H9 (cell line): ENCODE measurements around the gene SLC29A1. TPM values are rescaled to one million over a fixed set of nuclear protein-coding genes. Genes with fewer than 3 reads are reported as not detected.
A peak's percentile ranks its signal among the peaks of the same experiment; 100 is the strongest.

Experiments
- DNase-seq: peaks from one replicate; pipeline ENCODE4 v3.0.0-alpha.2; 2017
- H2AFZ ChIP-seq: one replicate; pipeline ENCODE4 v1.6.1; 2013; ENCODE audit warnings: mild to moderate bottlenecking, low read length, control low read depth, moderate library complexity
- H2AK5ac ChIP-seq: 2 replicates; pipeline ENCODE4 v1.6.1; 2013; ENCODE audit warnings: low read length, control low read depth, mixed read lengths; ENCODE audit not compliant: insufficient read length
- H2BK120ac ChIP-seq: one replicate; pipeline ENCODE4 v1.6.1; 2013; ENCODE audit warnings: low read depth, mild to moderate bottlenecking, low read length, control low read depth, inconsistent platforms; ENCODE audit not compliant: poor library complexity, severe bottlenecking
- H2BK12ac ChIP-seq: 2 replicates; pipeline ENCODE4 v1.6.1; 2013; ENCODE audit warnings: low read length, control low read depth, mixed read lengths, low read depth; ENCODE audit not compliant: insufficient read length
- H2BK15ac ChIP-seq: 2 replicates; pipeline ENCODE4 v1.6.1; 2013; ENCODE audit warnings: low read depth, low read length, control low read depth
- H2BK20ac ChIP-seq: one replicate; pipeline ENCODE4 v1.6.1; 2013; ENCODE audit warnings: low read depth, mild to moderate bottlenecking, low read length, control low read depth, inconsistent platforms; ENCODE audit not compliant: poor library complexity, severe bottlenecking
- H2BK5ac ChIP-seq: 2 replicates; pipeline ENCODE4 v1.6.1; 2013; ENCODE audit warnings: low read length, control low read depth, mixed read lengths; ENCODE audit not compliant: insufficient read length
- H3K14ac ChIP-seq: 2 replicates; pipeline ENCODE4 v1.6.1; 2013; ENCODE audit warnings: low read length, control low read depth; ENCODE audit not compliant: insufficient read depth
- H3K18ac ChIP-seq: 2 replicates; pipeline ENCODE4 v1.6.1; 2013; ENCODE audit warnings: low read depth, mild to moderate bottlenecking, mixed read lengths, low read length, control low read depth; ENCODE audit not compliant: insufficient read length
- H3K23ac ChIP-seq: 2 replicates; pipeline ENCODE4 v1.6.1; 2013; ENCODE audit warnings: low read length, control low read depth, mixed read lengths, low read depth; ENCODE audit not compliant: insufficient read length
- H3K23me2 ChIP-seq: 2 replicates; pipeline ENCODE4 v1.6.1; 2013; ENCODE audit warnings: low read depth, mild to moderate bottlenecking, mixed read lengths, low read length, control low read depth; ENCODE audit not compliant: insufficient read length, poor library complexity, severe bottlenecking
- H3K27ac ChIP-seq: 2 replicates; pipeline ENCODE4 v1.5.1; 2013; ENCODE audit warnings: low read length, control low read depth, mixed read lengths, low read depth; ENCODE audit not compliant: insufficient read length
- H3K27me3 ChIP-seq: 2 replicates; pipeline ENCODE4 v1.6.1; 2013; ENCODE audit warnings: low read length, control low read depth, inconsistent platforms; ENCODE audit not compliant: insufficient read depth
- H3K4ac ChIP-seq: 2 replicates; pipeline ENCODE4 v1.6.1; 2013; ENCODE audit warnings: low read depth, mild to moderate bottlenecking, control low read depth, inconsistent platforms, low read length, moderate library complexity
- H3K4me1 ChIP-seq: 2 replicates; pipeline ENCODE4 v1.6.1; 2013; ENCODE audit warnings: low read length, control low read depth, inconsistent platforms; ENCODE audit not compliant: insufficient read depth
- H3K4me2 ChIP-seq: 2 replicates; pipeline ENCODE4 v1.6.1; 2013; ENCODE audit warnings: low read length, control low read depth, mixed read lengths; ENCODE audit not compliant: insufficient read length, insufficient read depth
- H3K56ac ChIP-seq: 2 replicates; pipeline ENCODE4 v1.6.1; 2013; ENCODE audit warnings: low read depth, mild to moderate bottlenecking, mixed read lengths, low read length, control low read depth; ENCODE audit not compliant: insufficient read length
- H3K79me1 ChIP-seq: 2 replicates; pipeline ENCODE4 v1.6.1; 2013; ENCODE audit warnings: low read depth, mild to moderate bottlenecking, moderate library complexity, low read length, control low read depth, inconsistent platforms; ENCODE audit not compliant: insufficient read depth, poor library complexity, severe bottlenecking
- H3K79me2 ChIP-seq: 2 replicates; pipeline ENCODE4 v1.6.1; 2013; ENCODE audit warnings: low read length, control low read depth, inconsistent platforms; ENCODE audit not compliant: insufficient read depth
- H3K9ac ChIP-seq: 2 replicates; pipeline ENCODE4 v1.6.1; 2013; ENCODE audit warnings: low read length, control low read depth, mixed read lengths; ENCODE audit not compliant: insufficient read length; ENCODE audit errors: extremely low read depth
- H3K9me3 ChIP-seq: one replicate; pipeline ENCODE4 v1.6.1; 2013; ENCODE audit warnings: low read depth, low read length, inconsistent platforms; ENCODE audit not compliant: control insufficient read depth
- H3T11ph ChIP-seq: one replicate; pipeline ENCODE4 v1.6.1; 2013; ENCODE audit warnings: mild to moderate bottlenecking, low read length, control low read depth, inconsistent platforms
- H4K20me1 ChIP-seq: one replicate; pipeline ENCODE4 v1.6.1; 2013; ENCODE audit not compliant: control insufficient read depth, insufficient read length, insufficient read depth
- H4K5ac ChIP-seq: 2 replicates; pipeline ENCODE4 v1.6.1; 2013; ENCODE audit warnings: low read depth, mild to moderate bottlenecking, mixed read lengths, low read length, control low read depth; ENCODE audit not compliant: insufficient read length
- H4K8ac ChIP-seq: replicated peaks from 2 replicates; pipeline ENCODE4 v1.6.1; 2013; ENCODE audit warnings: low read length, control low read depth, mixed read lengths, low read depth; ENCODE audit not compliant: insufficient read length
- H4K91ac ChIP-seq: 2 replicates; pipeline ENCODE4 v1.6.1; 2013; ENCODE audit warnings: low read depth, mild to moderate bottlenecking, moderate library complexity, mixed read lengths, low read length, control low read depth; ENCODE audit not compliant: insufficient read length
- H3K27ac Mint-ChIP-seq, 3 experiments: 2 replicates in 2 of 3; 3 replicates in 1 of 3; pipeline ENCODE4 v1.8.0; 2020 to 2021; ENCODE audit warnings: mixed read lengths in 3 of 3, mild to moderate bottlenecking in 1 of 3, moderate library complexity in 1 of 3
- H3K27me3 Mint-ChIP-seq: 2 replicates; pipeline ENCODE4 v1.8.0; 2021; ENCODE audit warnings: low read depth, mild to moderate bottlenecking, moderate library complexity, mixed read lengths
- H3K36me3 Mint-ChIP-seq, 3 experiments: 2 replicates in 2 of 3; 3 replicates in 1 of 3; pipeline ENCODE4 v1.8.0; 2020 to 2021; ENCODE audit warnings: low read depth in 3 of 3, mixed read lengths in 3 of 3; ENCODE audit not compliant: insufficient read depth in 1 of 3
- H3K4me1 Mint-ChIP-seq, 2 experiments: 2 replicates each; pipeline ENCODE4 v1.8.0; 2020; ENCODE audit warnings: mixed read lengths in 2 of 2
- H3K4me3 Mint-ChIP-seq, 2 experiments: 2 replicates in 1 of 2; 3 replicates in 1 of 2; pipeline ENCODE4 v1.8.0; 2020 to 2021; ENCODE audit warnings: mild to moderate bottlenecking in 2 of 2, mixed read lengths in 2 of 2, moderate library complexity in 1 of 2
- H3K9me3 Mint-ChIP-seq, 2 experiments: 2 replicates in 1 of 2; 3 replicates in 1 of 2; pipeline ENCODE4 v1.8.0; 2020; ENCODE audit warnings: mild to moderate bottlenecking in 2 of 2, mixed read lengths in 2 of 2, moderate library complexity in 1 of 2
- WGBS: extraction: QIAGEN DNeasy Blood & Tissue Kit; methylation state at CpG from one replicate; pipeline ENCODE4 v1.1.7; 2013; ENCODE audit warnings: missing lambda C conversion rate, low lambda C conversion rate, mixed read lengths; ENCODE audit not compliant: insufficient read length; ENCODE audit errors: extremely low coverage; 5-methylcytosine and 5-hydroxymethylcytosine counted together
- total RNA-seq: library from RNA; stranded (reverse); gene quantifications from 2 replicates; pipeline ENCODE4 v1.2.1, GENCODE V29; 2021
- TF ChIP-seq, protein P1 (sequence below): fragments of 200-600 bp; sonication (generic); conservative IDR thresholded peaks from 3 replicates; pipeline ENCODE4 v1.8.0; 2021; ENCODE audit warnings: antibody characterized with exemption, mild to moderate bottlenecking

SLC29A1 gene
- total RNA-seq, 1 experiment from 2014 or later = 124 TPM

DNA sequence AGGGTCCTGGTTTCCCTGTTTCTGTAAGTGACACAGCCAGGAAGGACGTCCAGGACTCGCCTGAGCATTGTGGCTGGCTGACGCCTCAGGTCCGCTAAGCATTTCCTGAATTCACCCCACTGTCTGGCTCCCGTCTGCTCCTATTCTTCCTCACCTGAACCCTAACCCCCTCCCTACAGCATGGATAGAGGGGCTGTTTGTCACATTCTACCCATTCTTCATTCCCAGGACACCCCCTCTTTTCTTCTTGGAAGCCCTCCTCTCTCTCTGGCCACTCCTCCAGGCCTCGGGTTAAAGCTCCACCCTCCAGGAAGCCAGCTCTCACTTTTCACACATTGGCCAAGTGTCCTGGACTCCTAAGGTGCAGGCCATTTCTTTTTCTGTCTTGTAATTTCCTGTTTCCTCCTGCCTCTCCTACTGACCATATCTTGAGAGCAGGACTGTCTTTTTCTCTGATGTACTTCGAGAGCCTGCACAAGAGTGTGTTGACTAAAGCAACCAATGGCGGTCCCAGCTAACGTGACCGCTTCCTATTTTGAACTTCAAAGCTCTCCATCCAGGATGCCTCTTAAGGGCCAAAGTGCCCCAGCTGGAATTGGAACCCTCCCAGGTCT, 30.9 kb upstream of the SLC29A1 start:
- H3K4me3 Mint-ChIP-seq = peak overlapping the region; percentile 13 to 27; a peak in 3 of 5 replicates
- Histone ChIP-seq H4K91ac (no peak overlapping the region), H2BK15ac (no peak overlapping the region)

More for the DNA sequence above, 30.9 kb upstream of the SLC29A1 start:
- Mint-ChIP-seq H3K27ac (peak overlapping the region in 1 of 3 experiments; percentile 3; a peak in 2 of 7 replicates), H3K36me3 (no peaks in the 10 kb centered on the region), H3K27me3 (no peaks in the 10 kb centered on the region; the same call in 1 of the 2 replicates), H3K4me1 (peaks cover 11 to 16% of the 10 kb centered on the region in 2 experiments), H3K9me3 (no peaks in the 10 kb centered on the region; a peak in 1 of 5 replicates)
- TF ChIP-seq, protein P1, sequence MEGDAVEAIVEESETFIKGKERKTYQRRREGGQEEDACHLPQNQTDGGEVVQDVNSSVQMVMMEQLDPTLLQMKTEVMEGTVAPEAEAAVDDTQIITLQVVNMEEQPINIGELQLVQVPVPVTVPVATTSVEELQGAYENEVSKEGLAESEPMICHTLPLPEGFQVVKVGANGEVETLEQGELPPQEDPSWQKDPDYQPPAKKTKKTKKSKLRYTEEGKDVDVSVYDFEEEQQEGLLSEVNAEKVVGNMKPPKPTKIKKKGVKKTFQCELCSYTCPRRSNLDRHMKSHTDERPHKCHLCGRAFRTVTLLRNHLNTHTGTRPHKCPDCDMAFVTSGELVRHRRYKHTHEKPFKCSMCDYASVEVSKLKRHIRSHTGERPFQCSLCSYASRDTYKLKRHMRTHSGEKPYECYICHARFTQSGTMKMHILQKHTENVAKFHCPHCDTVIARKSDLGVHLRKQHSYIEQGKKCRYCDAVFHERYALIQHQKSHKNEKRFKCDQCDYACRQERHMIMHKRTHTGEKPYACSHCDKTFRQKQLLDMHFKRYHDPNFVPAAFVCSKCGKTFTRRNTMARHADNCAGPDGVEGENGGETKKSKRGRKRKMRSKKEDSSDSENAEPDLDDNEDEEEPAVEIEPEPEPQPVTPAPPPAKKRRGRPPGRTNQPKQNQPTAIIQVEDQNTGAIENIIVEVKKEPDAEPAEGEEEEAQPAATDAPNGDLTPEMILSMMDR = no peak
- Histone ChIP-seq H3K9me3 (no peaks in the 10 kb centered on the region), H2BK5ac (no peak overlapping the region), H3K4me2 (peak overlapping the region; percentile 12), H4K8ac (no peak overlapping the region), H3K27ac (no peak overlapping the region), H2BK120ac (no peak overlapping the region), H3K18ac (no peak overlapping the region), H3T11ph (no peak overlapping the region), H2AK5ac (no peak overlapping the region), H3K27me3 (no peaks in the 10 kb centered on the region), H3K4me1 (peaks cover 3% of the 10 kb centered on the region; the same call in 1 of the 2 replicates), H2AFZ (no peak overlapping the region), H2BK12ac (no peak overlapping the region), H3K23me2 (no peaks in the 10 kb centered on the region), H2BK20ac (no peak overlapping the region), H4K5ac (no peak overlapping the region), H3K23ac (no peak overlapping the region), H3K56ac (no peak overlapping the region), H3K14ac (no peak overlapping the region), H3K79me1 (no peaks in the 10 kb centered on the region), H4K20me1 (peaks cover 2% of the 10 kb centered on the region), H3K4ac (no peak overlapping the region), H3K79me2 (no peaks in the 10 kb centered on the region), H3K9ac (no peak overlapping the region)
- DNase-seq = peak; percentile 62
- WGBS = no CpG with 5 or more reads among the region's 10 CpGs
